ENCODE data around the gene ZBTB7A.
"Not testable (repeated sequence)": the region's sequence is repeated elsewhere in the genome, so short reads cannot be mapped to it uniquely, and the experiment has no call there.

The ZBTB7A gene

DNA sequence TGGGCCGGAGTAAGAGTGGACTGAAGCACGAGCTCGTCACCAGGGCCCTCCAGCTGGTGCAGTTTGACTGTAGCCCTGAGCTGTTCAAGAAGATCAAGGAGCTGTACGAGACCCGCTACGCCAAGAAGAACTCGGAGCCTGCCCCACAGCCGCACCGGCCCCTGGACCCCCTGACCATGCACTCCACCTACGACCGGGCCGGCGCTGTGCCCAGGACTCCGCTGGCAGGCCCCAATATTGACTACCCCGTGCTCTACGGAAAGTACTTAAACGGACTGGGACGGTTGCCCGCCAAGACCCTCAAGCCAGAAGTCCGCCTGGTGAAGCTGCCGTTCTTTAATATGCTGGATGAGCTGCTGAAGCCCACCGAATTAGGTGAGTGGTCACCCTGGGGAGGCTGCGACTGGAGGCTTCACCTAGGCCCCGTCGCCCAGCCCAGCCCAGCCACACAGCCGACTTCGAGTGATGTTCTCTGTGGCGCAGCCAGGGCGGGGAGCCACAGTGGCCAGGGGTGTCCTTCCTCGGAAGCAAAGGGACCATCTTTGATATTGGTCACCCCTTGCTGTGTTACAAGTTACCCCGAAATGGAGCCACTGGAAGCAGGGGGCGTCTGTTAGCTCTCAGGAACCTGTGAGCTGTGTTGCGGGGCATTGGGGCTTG is 53.6 kb downstream of the ZBTB7A start:
- DNase-seq = no peak

DNA sequence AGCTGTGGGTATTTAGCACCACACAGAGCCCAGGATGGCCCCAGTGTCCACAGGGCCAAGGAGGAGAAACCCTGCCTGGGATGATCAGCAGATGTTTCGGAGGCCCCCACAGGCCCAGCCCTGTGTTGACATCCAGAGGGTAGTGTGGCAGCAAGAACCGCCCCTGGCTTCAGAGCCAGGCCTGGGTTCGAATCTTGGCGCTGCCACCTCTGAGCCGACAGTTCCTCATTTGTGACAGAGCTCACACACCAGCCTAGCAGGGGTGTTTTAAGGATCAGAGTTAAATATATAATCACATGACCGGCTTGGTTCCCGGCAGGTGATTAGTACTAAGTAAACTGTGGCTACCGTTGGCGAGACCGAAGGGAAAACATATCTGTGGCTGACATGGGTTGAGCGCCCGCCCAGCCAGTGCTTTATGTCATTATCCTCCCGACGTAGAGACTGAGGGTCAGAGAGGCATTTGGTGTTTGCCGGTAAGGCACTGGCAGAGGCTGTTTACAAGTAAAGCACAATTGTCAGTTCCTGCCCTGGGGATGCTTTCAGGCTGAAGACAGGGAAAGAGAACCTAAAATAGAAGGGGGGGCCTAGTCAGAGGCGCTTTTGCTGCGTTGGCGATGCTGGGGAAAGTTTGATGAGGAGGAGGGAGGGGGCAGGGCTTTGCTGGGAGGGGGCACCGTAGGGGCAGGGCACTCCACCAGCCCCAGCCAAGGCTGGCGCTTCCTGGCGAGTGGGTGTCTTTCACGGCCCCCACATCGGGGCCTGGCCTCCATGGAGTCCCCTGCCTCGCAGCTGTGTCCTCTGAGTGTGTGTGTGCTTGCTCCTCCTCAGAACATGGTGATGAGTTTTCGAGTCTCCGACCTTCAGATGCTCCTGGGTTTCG is 54.4 kb downstream of the ZBTB7A start:
- peak; percentile 33 for DNase-seq

DNA sequence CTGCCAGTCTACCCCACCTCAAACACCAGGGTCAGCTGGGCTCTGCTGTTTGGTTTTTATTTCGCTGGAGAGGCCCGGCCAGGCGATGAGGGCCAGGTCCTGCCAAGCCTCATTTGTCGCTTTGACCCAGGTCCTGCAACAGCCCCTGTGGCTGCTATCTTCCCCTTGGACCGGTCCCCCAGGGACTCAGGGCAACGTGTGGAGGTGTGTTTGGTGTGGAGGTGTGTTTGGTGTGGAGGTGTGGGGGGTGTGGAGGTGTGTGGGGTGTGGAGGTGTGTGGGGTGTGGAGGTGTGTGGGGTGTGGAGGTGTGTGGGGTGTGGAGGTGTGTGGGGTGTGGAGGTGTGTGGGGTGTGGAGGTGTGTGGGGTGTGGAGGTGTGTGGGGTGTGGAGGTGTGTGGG is 55.3 kb downstream of the ZBTB7A start:
- not testable (repeated sequence) for DNase-seq

DNA sequence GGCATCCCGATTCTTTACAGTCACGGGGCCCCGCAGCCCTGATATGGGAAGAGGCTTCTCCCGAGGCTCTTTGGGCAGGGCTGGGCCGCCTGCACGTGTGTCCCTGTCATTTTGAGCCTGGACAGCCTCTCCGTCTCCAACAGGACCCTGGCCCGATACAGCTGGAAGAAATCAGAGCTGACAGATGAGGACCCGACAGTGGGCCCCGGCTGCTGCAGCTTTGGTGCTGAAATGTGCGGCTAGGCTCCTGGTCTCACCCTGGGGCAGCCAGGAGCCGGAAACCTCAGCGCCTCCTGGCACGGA is 55.9 kb downstream of the ZBTB7A start:
- no peak for DNase-seq

DNA sequence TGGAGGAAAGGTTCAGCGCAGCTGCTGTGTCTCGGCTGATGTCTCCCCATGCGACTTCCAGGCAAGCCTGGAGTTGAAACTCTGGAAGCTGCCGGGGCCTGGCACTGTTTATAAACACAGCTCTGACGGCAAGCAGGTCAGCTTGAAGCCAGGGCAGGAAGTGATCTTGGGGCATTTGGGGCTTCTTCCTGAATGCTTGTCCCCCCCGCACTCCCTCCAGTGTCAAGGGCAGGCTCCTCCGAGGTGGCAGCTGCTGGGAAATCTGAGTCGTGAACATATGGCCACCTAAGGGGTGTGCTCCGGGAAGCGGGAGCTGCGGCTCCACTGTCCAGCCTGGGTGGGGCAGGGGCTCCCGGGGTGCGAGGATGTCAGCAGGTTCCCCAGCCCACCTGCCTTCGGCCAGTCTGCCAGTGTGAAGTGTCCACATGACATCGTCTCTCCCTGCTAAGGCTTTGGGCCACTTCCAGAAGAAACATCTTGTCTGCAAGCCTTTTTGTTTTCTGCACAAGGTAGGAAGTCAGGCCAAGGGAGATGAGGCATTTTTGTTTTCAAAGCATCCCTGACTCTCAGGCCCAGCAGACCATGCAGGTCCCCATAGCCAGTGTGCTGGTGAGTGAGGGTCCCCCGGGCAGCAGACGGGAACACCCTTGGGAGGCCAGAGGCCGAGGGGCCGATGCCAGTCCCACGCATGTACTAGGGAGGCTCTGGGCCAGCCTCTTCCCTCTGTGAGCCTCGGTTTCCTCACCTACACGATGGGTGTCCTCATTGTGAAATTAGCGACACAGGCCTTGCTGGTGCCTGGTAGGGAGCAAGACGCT is 56.5 kb downstream of the ZBTB7A start:
- no peak for DNase-seq

DNA sequence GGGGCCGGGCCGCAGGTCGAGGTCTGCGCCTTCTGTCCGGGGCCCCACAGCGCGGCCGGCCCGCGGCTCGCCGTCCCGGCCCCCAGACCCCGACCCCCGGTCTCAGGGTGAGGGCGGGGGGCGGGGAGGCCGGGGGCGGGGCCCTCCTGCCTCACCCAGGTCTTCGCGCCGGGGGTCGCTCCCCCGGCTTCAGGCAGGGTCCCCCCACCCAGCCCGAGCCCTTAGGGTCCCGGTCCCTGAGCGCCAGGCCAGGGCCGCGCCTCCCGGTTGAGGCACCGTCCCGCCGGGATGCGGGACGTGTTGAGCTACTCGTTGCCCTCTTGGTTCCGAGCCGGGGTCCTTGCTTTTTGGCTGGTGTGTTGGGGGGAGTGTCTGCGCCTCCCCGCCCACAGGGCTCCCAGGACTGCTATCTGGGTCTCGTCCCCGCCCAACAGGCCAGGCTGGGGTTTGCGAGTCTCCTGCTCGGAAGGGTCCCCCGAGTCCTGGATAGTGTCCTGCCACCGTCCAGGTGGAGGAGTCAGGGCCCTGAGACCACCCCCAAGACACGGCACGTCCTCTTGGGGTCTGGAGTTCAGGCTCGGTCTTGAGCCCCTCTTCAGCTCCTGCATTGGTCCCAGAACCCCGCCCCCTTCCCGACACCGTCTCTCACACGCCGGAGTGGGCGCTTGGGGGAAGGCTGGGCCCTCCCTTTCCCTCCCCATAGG is 58.7 kb downstream of the ZBTB7A start:
- DNase-seq = no peak

DNA sequence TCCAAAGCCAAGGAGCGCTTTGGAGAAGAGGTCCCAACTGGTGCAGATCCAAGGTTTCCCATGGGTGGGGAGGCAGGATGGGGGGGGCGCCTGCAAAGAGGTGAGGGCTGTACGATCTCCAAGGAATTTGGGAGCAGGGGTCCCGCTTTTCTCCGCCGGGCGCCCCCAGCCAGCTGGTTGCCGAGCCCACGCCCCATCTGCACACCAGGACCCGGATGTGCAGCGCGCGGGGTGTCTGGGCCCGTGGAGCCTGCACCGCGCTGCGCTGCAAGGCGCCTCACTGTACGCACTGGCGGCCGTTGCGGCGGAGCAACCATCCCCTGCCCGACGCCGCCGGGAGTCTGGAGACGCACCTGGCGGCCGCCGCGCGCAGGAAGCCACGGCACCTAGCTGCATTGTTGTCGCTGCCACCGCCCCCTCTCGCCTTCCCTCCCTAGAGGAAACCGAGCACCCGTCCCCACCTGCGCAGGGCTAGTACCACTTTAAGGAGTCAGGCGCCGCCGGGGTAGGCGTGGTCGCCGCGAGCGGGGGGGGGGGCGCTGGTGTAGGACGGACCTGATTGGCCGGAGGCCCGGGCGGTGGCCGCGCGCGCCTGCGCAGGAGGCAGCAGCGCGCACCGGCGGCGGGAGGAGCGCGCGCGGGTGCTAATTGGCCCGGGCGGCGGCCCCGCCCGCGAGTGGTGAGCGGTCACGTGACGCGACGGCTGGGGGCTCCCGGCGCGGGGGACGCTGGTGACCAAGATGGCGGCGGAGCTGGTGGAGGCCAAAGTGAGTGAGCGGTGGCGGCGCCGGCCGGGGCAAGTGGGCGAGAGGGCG is 59.5 kb downstream of the ZBTB7A start, which contains the start of gene PIAS4:
Gene PIAS4, plus strand, starts transcription at position 716 of the 815 bp plus-strand sequence. Its CDS starts 25 bp downstream, at position 741.
- DNase-seq = peak; percentile 96

DNA sequence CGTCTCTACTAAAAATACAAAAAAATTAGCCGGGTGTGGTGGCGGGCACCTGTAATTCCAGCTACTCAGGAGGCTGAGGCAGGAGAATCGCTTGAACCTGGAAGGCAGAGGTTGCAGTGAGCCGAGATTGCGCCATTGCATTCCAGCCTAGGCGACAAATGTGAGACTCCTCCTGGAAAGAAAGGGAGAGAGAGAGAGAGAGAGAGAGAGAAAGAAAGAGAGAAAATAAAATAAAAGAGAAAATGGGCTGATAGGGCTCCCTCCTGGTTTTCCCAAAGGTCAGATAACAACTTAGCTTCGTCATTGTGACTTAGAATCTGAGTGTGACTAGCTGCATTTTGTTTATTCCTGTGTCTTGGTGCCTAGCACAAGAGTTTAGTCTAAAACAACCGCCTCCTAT is 61.3 kb downstream of the ZBTB7A start:
- DNase-seq = not testable (repeated sequence)

DNA sequence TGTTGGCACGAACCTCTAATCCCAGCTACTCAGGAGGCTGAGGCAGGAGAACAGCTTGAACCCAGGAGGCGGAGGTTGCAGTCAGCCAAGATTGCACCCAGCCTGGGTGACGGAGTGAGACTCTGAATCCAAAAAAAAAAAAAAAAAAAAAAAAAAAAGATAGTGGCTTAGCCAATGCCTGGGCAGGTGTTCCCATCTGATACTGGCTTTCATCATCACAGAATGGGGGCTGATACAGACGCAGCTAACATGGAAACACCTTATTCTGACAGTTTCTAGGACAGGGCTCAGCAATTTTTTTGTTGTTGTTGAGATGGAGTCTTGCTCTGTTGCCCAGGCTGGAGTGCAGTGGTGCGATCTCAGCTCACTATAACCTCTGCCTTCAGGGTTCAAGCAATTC is 65.9 kb downstream of the ZBTB7A start:
- DNase-seq = not testable (repeated sequence)

DNA sequence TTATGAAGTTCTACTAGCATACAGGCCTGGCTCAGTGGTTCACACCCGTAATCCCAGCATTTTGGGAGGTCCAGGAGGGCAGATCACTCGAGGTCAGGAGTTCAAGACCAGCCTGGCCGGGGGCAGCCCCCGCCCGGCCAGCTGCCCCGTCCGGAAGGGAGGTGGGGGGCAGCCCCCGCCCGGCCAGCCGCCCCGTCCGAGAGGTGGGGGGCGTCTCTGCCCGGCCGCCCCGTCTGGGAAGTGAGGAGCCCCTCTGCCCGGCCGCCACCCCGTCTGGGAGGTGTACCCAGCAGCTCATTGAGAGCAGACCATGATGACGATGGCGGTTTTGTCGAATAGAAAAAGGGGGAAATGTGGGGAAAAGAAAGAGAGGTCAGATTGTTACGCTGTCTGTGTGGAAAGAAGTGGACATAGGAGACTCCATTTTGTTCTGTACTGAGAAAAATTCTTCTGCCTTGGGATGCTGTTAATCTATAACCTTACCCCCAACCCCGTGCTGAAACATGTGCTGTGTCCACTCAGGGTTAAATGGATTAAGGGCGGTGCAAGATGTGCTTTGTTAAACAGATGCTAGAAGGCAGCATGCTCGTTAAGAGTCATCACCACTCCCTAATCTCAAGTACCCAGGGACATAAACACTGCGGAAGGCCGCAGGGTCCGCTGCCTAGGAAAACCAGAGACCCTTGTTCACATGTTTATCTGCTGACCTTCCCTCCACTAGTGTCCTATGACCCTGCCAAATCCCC is 67.9 kb downstream of the ZBTB7A start:
- not testable (repeated sequence) for DNase-seq

DNA sequence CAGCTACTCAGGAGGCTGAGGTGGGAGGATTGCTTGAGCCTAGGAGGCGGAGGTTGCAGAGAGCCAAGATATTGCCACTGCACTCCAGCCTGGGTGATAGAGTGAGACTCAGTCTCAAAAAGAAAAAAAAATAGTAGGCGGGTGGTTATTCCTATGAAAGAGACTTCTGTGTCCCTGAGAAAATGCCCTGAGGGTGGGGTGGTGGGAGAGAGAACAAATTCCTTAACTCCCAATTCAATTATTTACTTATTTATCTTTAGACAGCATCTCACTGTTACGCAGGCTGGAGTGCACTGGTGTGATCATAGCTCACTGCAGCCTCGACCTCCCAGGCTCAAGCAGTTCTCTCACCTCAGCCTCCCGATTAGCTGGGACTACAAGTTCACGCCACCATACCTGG is 71.1 kb downstream of the ZBTB7A start:
- DNase-seq = no peak

Data from NCI-H1436 (cell line).